HEK293T (cell line): Measurements from ENCODE around the gene TIGD6.

ENCODE experiments used
- ARNT ChIP-seq: fragments of 450-650 bp; IDR thresholded peaks from 2 replicates; pipeline ENCODE4 v1.6.1; 2017; ENCODE audit warnings: mild to moderate bottlenecking
- BHLHE40 ChIP-seq: fragments of 450-650 bp; IDR thresholded peaks from 2 replicates; pipeline ENCODE4 v1.6.1; 2016; ENCODE audit warnings: mild to moderate bottlenecking, moderate library complexity, borderline replicate concordance
- FOXA1 ChIP-seq: fragments of 450-650 bp; IDR thresholded peaks from 2 replicates; pipeline ENCODE4 v1.6.1; 2016; ENCODE audit warnings: mild to moderate bottlenecking
- L3MBTL2 ChIP-seq: fragments of 450-650 bp; conservative IDR thresholded peaks from 2 replicates; pipeline ENCODE4 v1.6.1; 2016; ENCODE audit warnings: mild to moderate bottlenecking
- LEF1 ChIP-seq: fragments of 450-650 bp; IDR thresholded peaks from 2 replicates; pipeline ENCODE4 v1.6.1; 2017; ENCODE audit warnings: mild to moderate bottlenecking, borderline replicate concordance
- NFRKB ChIP-seq: fragments of 450-650 bp; IDR thresholded peaks from 2 replicates; pipeline ENCODE4 v1.6.1; 2016; ENCODE audit warnings: mild to moderate bottlenecking, moderate library complexity
- PKNOX1 ChIP-seq: fragments of 450-650 bp; IDR thresholded peaks from 2 replicates; pipeline ENCODE4 v1.6.1; 2016
- SP1 ChIP-seq: fragments of 450-650 bp; IDR thresholded peaks from 2 replicates; pipeline ENCODE4 v1.6.1; 2017
- SUZ12 ChIP-seq: fragments of 450-650 bp; IDR thresholded peaks from 2 replicates; pipeline ENCODE4 v1.6.1; 2016; ENCODE audit warnings: mild to moderate bottlenecking
- TARDBP ChIP-seq: fragments of 450-650 bp; IDR thresholded peaks from 2 replicates; pipeline ENCODE4 v1.6.1; 2016
- ZNF384 ChIP-seq: fragments of 450-650 bp; IDR thresholded peaks from 2 replicates; pipeline ENCODE4 v1.6.1; 2016

- TF ChIP-seq SP1: no peak
- no peak for TF ChIP-seq ARNT
- no peak for TF ChIP-seq ZNF384
- TF ChIP-seq SUZ12: no peak
- TF ChIP-seq LEF1: no peak
- no peak for TF ChIP-seq L3MBTL2
- TF ChIP-seq TARDBP: no peak
- TF ChIP-seq FOXA1: no peak
- TF ChIP-seq NFRKB: no peak
- no peak for TF ChIP-seq BHLHE40
- TF ChIP-seq PKNOX1: peak; percentile 25; the same call in 1 of the 2 replicates
Measured at GRCh38 chr5:149962601-149963300, 37.7 kb downstream of the TIGD6 start.
